ENCODE measurements around the gene MAGEA1. TPM values are rescaled to one million over a fixed set of nuclear protein-coding genes. Genes with fewer than 3 reads are reported as not detected.

The MAGEA1 gene
- total RNA-seq, 2 experiments from 2014 or later = not detected

Other genes starting within 250 kb of the MAGEA1 start
- gene PNMA5, start 185.2 kb upstream of the MAGEA1 start, total RNA-seq = not detected
- gene PNMA3, start 122.8 kb upstream of the MAGEA1 start, total RNA-seq = under 1 TPM; 0.80 to 0.91 TPM
- gene PNMA6A, start 106.8 kb upstream of the MAGEA1 start, total RNA-seq = 1 to 10 TPM; 1.2 to 1.6 TPM
- not detected for gene PNMA6F, start 142.5 kb downstream of the MAGEA1 start, total RNA-seq
- gene ZNF275, start 154.9 kb downstream of the MAGEA1 start, total RNA-seq = 10 to 100 TPM; 10.3 to 10.9 TPM
- gene PNMA6E, start 222.1 kb downstream of the MAGEA1 start, total RNA-seq = not detected
- 1 to 10 TPM; 1.8 to 2.0 TPM for gene ZFP92, start 232.2 kb downstream of the MAGEA1 start, total RNA-seq

All from activated CD8-positive, alpha-beta memory T cell treated with anti-CD3 and anti-CD28 coated beads for 36 hours (primary cell).